HepG2 (cell line): ENCODE results near the gene MMRN2. TPM values are rescaled to one million over a fixed set of nuclear protein-coding genes. Genes with fewer than 3 reads are reported as not detected.
A peak's percentile ranks its signal among the peaks of the same experiment; 100 is the strongest.

Source experiments
- DMAP1 ChIP-seq: IDR thresholded peaks from 2 replicates; pipeline ENCODE4 v1.6.1; 2016
- HNF4A ChIP-seq: sonication (generic); formaldehyde crosslinking; IDR thresholded peaks from 2 replicates; pipeline ENCODE4 v1.4.0; 2020; ENCODE audit warnings: missing genetic modification reagents
- NBN ChIP-seq: fragments of 450-650 bp; conservative IDR thresholded peaks from 2 replicates; pipeline ENCODE4 v1.6.1; 2017
- RERE ChIP-seq: IDR thresholded peaks from 2 replicates; pipeline ENCODE4 v1.6.1; 2016; ENCODE audit warnings: low read depth, missing genetic modification reagents, missing compliant biosample characterization
- SMC3 ChIP-seq: IDR thresholded peaks from 2 replicates; pipeline ENCODE4 v1.6.1; 2011; ENCODE audit warnings: low read length, improper control_type of control experiment
- XBP1 ChIP-seq: sonication (generic); formaldehyde crosslinking; IDR thresholded peaks from 2 replicates; pipeline ENCODE4 v1.5.0; 2020; ENCODE audit warnings: missing genetic modification reagents
- ZBTB7A ChIP-seq: sonication (generic); formaldehyde crosslinking; IDR thresholded peaks from 2 replicates; pipeline ENCODE4 v1.8.0; 2022; ENCODE audit warnings: mild to moderate bottlenecking, missing genetic modification reagents
- ZNF160 ChIP-seq: sonication (generic); formaldehyde crosslinking; IDR thresholded peaks from 2 replicates; pipeline ENCODE4 v1.8.0; 2022; ENCODE audit warnings: mild to moderate bottlenecking, inconsistent platforms, missing genetic modification reagents
- ZNF337 ChIP-seq: sonication (generic); formaldehyde crosslinking; IDR thresholded peaks from 2 replicates; pipeline ENCODE4 v1.5.1; 2020; ENCODE audit warnings: missing genetic modification reagents, low read depth, mild to moderate bottlenecking, borderline replicate concordance
- ZNF646 ChIP-seq: sonication (generic); formaldehyde crosslinking; IDR thresholded peaks from 2 replicates; pipeline ENCODE4 v1.9.0; 2021; ENCODE audit warnings: mild to moderate bottlenecking, missing genetic modification reagents
- polyA plus RNA-seq, 8 experiments: library from polyadenylated mRNA; depleted of rRNA in 3 of 8; stranded (reverse) in 7 of 8; unstranded in 1 of 8; fragments of >200 nt; fragmentation: Illumina TruSeq in 4 of 8; extraction: Trizol in 4 of 8; gene quantifications; 2 replicates each; pipeline versions ENCODE4 v1.2.1 to v1.2.3, GENCODE V29; 2011 to 2016; ENCODE audit warnings: low read depth in 4 of 8, missing spikeins in 1 of 8, mixed read lengths in 1 of 8; ENCODE audit not compliant: insufficient read depth in 1 of 8
- total RNA-seq, 5 experiments: library from RNA; depleted of rRNA; stranded (reverse); fragments of >200 nt; fragmentation: Illumina TruSeq; extraction: Trizol; gene quantifications; 2 replicates each; pipeline ENCODE4 v1.2.3, GENCODE V29; 2016; ENCODE audit warnings: low read depth in 1 of 5
- TF ChIP-seq, protein P1 (sequence below): sonication (generic); formaldehyde crosslinking; IDR thresholded peaks from 2 replicates; pipeline ENCODE4 v1.5.1; 2020; ENCODE audit warnings: mild to moderate bottlenecking, missing genetic modification reagents, moderate library complexity

MMRN2 gene
- total and polyA plus RNA-seq, 2 of the 13 experiments (the other 11 are each of a cell fraction or from before 2014, with no cell fraction given), result 0.04 TPM; not detected in 1

GRCh38 chr10:86943316-86944030 lies 13.9 kb downstream of the MMRN2 start (continued):
- TF ChIP-seq RERE (CRISPR knock-in tag) (no peak), DMAP1 (CRISPR knock-in tag) (no peak), ZBTB7A (CRISPR knock-in tag) (no peak), HNF4A (peak; percentile 16; the same call in 1 of the 2 replicates), XBP1 (CRISPR knock-in tag) (no peak), NBN (no peak), ZNF160 (CRISPR knock-in tag) (no peak), ZNF646 (CRISPR knock-in tag) (no peak), SMC3 (no peak), ZNF337 (no peak)
- TF ChIP-seq, protein P1, sequence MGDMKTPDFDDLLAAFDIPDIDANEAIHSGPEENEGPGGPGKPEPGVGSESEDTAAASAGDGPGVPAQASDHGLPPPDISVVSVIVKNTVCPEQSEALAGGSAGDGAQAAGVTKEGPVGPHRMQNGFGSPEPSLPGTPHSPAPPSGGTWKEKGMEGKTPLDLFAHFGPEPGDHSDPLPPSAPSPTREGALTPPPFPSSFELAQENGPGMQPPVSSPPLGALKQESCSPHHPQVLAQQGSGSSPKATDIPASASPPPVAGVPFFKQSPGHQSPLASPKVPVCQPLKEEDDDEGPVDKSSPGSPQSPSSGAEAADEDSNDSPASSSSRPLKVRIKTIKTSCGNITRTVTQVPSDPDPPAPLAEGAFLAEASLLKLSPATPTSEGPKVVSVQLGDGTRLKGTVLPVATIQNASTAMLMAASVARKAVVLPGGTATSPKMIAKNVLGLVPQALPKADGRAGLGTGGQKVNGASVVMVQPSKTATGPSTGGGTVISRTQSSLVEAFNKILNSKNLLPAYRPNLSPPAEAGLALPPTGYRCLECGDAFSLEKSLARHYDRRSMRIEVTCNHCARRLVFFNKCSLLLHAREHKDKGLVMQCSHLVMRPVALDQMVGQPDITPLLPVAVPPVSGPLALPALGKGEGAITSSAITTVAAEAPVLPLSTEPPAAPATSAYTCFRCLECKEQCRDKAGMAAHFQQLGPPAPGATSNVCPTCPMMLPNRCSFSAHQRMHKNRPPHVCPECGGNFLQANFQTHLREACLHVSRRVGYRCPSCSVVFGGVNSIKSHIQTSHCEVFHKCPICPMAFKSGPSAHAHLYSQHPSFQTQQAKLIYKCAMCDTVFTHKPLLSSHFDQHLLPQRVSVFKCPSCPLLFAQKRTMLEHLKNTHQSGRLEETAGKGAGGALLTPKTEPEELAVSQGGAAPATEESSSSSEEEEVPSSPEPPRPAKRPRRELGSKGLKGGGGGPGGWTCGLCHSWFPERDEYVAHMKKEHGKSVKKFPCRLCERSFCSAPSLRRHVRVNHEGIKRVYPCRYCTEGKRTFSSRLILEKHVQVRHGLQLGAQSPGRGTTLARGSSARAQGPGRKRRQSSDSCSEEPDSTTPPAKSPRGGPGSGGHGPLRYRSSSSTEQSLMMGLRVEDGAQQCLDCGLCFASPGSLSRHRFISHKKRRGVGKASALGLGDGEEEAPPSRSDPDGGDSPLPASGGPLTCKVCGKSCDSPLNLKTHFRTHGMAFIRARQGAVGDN (CRISPR knock-in tag), result peak; percentile 43; the same call in 1 of the 2 replicates
